ENCODE measurements around the gene STARD13.

DNA sequence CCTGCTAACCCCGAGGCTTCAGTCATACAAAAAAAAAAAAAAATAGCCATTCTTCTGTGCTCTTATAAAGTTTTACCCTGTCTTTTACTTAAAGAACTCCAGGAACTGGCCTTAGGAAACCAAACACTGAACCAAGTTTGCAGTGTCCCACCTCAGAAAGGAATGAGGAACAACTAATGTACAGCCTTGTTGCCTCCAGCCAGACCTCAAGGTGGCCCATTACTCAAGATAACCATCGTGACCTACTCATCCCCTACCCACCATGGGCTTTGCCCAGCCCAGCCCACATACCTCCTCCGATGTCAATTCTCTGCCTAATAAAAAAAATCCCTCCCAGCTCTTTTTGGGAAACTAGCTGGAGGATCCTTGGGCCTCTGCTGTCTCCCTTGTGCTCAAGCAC, 133.2 kb downstream of the STARD13 start:
- TF ChIP-seq, protein P1, sequence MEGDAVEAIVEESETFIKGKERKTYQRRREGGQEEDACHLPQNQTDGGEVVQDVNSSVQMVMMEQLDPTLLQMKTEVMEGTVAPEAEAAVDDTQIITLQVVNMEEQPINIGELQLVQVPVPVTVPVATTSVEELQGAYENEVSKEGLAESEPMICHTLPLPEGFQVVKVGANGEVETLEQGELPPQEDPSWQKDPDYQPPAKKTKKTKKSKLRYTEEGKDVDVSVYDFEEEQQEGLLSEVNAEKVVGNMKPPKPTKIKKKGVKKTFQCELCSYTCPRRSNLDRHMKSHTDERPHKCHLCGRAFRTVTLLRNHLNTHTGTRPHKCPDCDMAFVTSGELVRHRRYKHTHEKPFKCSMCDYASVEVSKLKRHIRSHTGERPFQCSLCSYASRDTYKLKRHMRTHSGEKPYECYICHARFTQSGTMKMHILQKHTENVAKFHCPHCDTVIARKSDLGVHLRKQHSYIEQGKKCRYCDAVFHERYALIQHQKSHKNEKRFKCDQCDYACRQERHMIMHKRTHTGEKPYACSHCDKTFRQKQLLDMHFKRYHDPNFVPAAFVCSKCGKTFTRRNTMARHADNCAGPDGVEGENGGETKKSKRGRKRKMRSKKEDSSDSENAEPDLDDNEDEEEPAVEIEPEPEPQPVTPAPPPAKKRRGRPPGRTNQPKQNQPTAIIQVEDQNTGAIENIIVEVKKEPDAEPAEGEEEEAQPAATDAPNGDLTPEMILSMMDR (IDR thresholded peaks at IDR 0.05): no peak
- TF ChIP-seq POLR2A (IDR thresholded peaks at IDR 0.05) (no peak), POLR2AphosphoS5 (IDR thresholded peaks at IDR 0.05) (no peak), EP300 (IDR thresholded peaks at IDR 0.05) (no peak)
